Lung (tissue), 16 donors: ENCODE results near the gene CYB5R4. TPM values are rescaled to one million over a fixed set of nuclear protein-coding genes. Genes with fewer than 3 reads are reported as not detected.

Experiments used
- ATAC-seq: fragments of 200-7000 bp; cut with Tn5 transposase; one replicate; pipeline ENCODE4 v1.9.1; 2020; ENCODE audit warnings: moderate number of reproducible peaks; ENCODE audit not compliant: insufficient read depth, low FRiP score
- DNase-seq, 3 donors: peaks; one replicate each; pipeline ENCODE4 v3.0.0-alpha.2; 2013 to 2017
- H3K27ac ChIP-seq, 2 donors: one replicate each; pipeline ENCODE4 v1.5.1; 2013; ENCODE audit warnings: mild to moderate bottlenecking in 2 of 2, moderate library complexity in 2 of 2, control low read depth in 1 of 2, inconsistent platforms in 1 of 2, low read depth in 1 of 2, low read length in 1 of 2
- H3K27me3 ChIP-seq, 3 donors: one replicate each; pipeline ENCODE4 v1.5.1; 2013; ENCODE audit warnings: low read length in 2 of 3; ENCODE audit not compliant: control insufficient read depth in 3 of 3, insufficient read depth in 3 of 3
- H3K36me3 ChIP-seq, 4 donors: one replicate each; pipeline ENCODE4 v1.5.1; 2013; ENCODE audit warnings: low read length in 4 of 4, mild to moderate bottlenecking in 1 of 4, moderate library complexity in 1 of 4; ENCODE audit not compliant: control insufficient read depth in 4 of 4, insufficient read depth in 4 of 4
- H3K4me1 ChIP-seq, 5 donors: one replicate each; pipeline ENCODE4 v1.5.1; 2013; ENCODE audit warnings: low read length in 5 of 5, mild to moderate bottlenecking in 2 of 5, moderate library complexity in 1 of 5; ENCODE audit not compliant: control insufficient read depth in 5 of 5, insufficient read depth in 5 of 5
- H3K4me3 ChIP-seq: one replicate; pipeline ENCODE4 v1.5.1; 2013; ENCODE audit warnings: mild to moderate bottlenecking, control low read depth, moderate library complexity
- H3K9ac ChIP-seq, 2 donors: one replicate each; pipeline ENCODE4 v1.5.1; 2013; ENCODE audit warnings: low read length in 2 of 2, control low read depth in 1 of 2; ENCODE audit not compliant: insufficient read depth in 1 of 2
- H3K9me3 ChIP-seq, 4 donors: one replicate each; pipeline ENCODE4 v1.5.1; 2013; ENCODE audit warnings: low read length in 3 of 4, mild to moderate bottlenecking in 1 of 4, moderate library complexity in 1 of 4; ENCODE audit not compliant: control insufficient read depth in 4 of 4, insufficient read depth in 3 of 4
- CTCF ChIP-seq: IDR thresholded peaks from 2 replicates; pipeline ENCODE4 v1.5.1; 2012; ENCODE audit warnings: mild to moderate bottlenecking; ENCODE audit errors: control extremely low read depth, extremely low read depth
- WGBS, 2 donors: extraction: QIAGEN DNeasy Blood & Tissue Kit; methylation state at CpG; one replicate each; pipeline ENCODE4 v1.1.7; 2013; 5-methylcytosine and 5-hydroxymethylcytosine counted together
- long read RNA-seq, 5 donors: transcript quantifications; one replicate each; lab custom pipeline, GENCODE V29; 2026
- polyA plus RNA-seq, 2 donors: library from polyadenylated mRNA; stranded (reverse); fragments of 200-250 nt; gene quantifications; one replicate each; pipeline ENCODE4 v1.2.1, GENCODE V29; 2013
- total RNA-seq, 2 donors: library from RNA; depleted of rRNA in 1 of 2; stranded (reverse); fragments of >200 nt in 1 of 2; gene quantifications; one replicate each; pipeline ENCODE4 v1.2.1, GENCODE V29; 2014 to 2021
- donor health status: control.
- donor health status: control.
- donor health status: Bipolar disorder and iron deficiency.
- donor health status: healthy.
- donor health status: DM: yes; HTN: yes; CAD: no.

Gene CYB5R4
- total RNA-seq (10 to 100 TPM; 19.9 to 29.9 TPM), polyA plus RNA-seq (10 to 100 TPM in 1 of 2 donors, 1 to 10 TPM in 1; 4.6 to 41.4 TPM)
- long read RNA-seq, donor 1, result 0 reads
- long read RNA-seq, donor 2, result 0 reads
- long read RNA-seq, donor 3, result 0 reads
- long read RNA-seq, donor 4, result 0 reads
- long read RNA-seq, donor 5, full-length matches to known transcripts, result 3 of 3 reads
- long read RNA-seq, donor 5, partial matches to known transcripts, result 0 of 3 reads
- long read RNA-seq, donor 5, other reads (novel, unspliced or antisense), result 0 of 3 reads

GRCh38 chr6:83859410-83860358 is at the start of gene CYB5R4:
Gene CYB5R4 (plus strand): TSS chr6:83859689. CDS start chr6:83859783, 94 bp downstream.
- Histone ChIP-seq H3K4me1 (peaks cover 0 to 12% (median 4%) of the 10 kb centered on the region in 5 donors), H3K27me3 (peaks cover 0 to 15% (median 12%) of the 10 kb centered on the region in 3 donors), H3K9ac (peak within 1 kb of the TSS in 1 of 2 donors; percentile 65), H3K36me3 (no peaks in the 10 kb centered on the region), H3K27ac (peak within 1 kb of the TSS; percentile 78 to 94), H3K4me3 (peak within 1 kb of the TSS; percentile 63), H3K9me3 (no peaks in the 10 kb centered on the region)
- no peak for TF ChIP-seq CTCF
- DNase-seq (peak; percentile 96 to 98 (median 97)), ATAC-seq (peak; percentile 100)
- 0% methylated on average over 53 of the region's 53 CpGs for WGBS, 2 donors

GRCh38 chr6:83812595-83812994 is 46.9 kb upstream of the CYB5R4 start:
- no peak for TF ChIP-seq CTCF
- H3K27ac ChIP-seq, result no peak overlapping the region
- no peaks in the 10 kb centered on the region for H3K36me3 ChIP-seq
- ATAC-seq, result no peak
- no peaks in the 10 kb centered on the region for H3K4me1 ChIP-seq
- H3K9me3 ChIP-seq, result peaks cover 0 to 3% (median 0%) of the 10 kb centered on the region in 4 donors
- DNase-seq, result no peak
- H3K9ac ChIP-seq, result no peak overlapping the region
- no peaks in the 10 kb centered on the region for H3K27me3 ChIP-seq
- H3K4me3 ChIP-seq, result no peak overlapping the region

GRCh38 chr6:83815631-83816272 is 43.7 kb upstream of the CYB5R4 start:
- TF ChIP-seq CTCF, result no peak

More at GRCh38 chr6:83815631-83816272, 43.7 kb upstream of the CYB5R4 start:
- ATAC-seq (no peak), DNase-seq (no peak)
- no peak overlapping the region for H3K4me3 ChIP-seq
- peaks cover 0 to 3% (median 1%) of the 10 kb centered on the region in 4 donors for H3K9me3 ChIP-seq
- H3K36me3 ChIP-seq, result no peaks in the 10 kb centered on the region
- no peak overlapping the region for H3K9ac ChIP-seq
- H3K27ac ChIP-seq, result no peak overlapping the region
- peaks cover 0 to 5% (median 0%) of the 10 kb centered on the region in 5 donors for H3K4me1 ChIP-seq
- WGBS, 2 donors, result 12% methylated on average over 2 of the region's 2 CpGs
- H3K27me3 ChIP-seq, result no peaks in the 10 kb centered on the region
